ENCODE results near the gene LAMB3.

DNA sequence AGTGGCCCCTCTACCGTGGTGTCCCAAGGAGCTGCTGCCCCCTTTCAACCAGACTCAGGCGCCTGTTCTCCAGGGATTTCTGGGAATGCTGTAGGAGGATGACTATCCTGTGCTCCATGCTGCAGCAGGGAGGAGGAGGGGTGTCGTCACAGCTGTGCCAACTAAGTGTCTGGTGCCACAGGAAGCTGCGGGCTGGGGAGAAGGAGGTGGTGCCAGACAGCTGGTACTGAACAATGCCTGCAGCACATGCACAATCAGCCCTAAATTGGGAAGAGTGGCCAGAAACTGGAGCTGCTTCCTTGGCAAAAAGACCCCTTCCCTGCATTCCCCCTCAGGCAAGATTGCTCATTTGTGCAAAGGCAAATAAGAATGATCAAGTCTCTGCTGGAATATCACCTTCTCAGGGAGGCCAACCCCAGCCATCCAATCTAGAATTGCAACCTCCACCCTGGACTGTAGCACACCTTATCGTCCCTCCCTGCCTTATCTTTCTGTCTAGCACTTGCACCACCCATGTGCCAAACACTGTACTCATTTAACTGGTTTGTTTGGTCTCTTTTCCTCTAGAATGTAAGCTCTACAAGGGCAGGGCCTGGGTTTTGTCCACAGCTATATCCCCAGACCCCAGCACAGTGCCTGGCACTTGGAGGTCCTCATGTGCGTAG, 33.3 kb downstream of the LAMB3 start:
- TF ChIP-seq POLR2A (IDR thresholded peaks at IDR 0.05), result no peak
- TF ChIP-seq, protein P1, sequence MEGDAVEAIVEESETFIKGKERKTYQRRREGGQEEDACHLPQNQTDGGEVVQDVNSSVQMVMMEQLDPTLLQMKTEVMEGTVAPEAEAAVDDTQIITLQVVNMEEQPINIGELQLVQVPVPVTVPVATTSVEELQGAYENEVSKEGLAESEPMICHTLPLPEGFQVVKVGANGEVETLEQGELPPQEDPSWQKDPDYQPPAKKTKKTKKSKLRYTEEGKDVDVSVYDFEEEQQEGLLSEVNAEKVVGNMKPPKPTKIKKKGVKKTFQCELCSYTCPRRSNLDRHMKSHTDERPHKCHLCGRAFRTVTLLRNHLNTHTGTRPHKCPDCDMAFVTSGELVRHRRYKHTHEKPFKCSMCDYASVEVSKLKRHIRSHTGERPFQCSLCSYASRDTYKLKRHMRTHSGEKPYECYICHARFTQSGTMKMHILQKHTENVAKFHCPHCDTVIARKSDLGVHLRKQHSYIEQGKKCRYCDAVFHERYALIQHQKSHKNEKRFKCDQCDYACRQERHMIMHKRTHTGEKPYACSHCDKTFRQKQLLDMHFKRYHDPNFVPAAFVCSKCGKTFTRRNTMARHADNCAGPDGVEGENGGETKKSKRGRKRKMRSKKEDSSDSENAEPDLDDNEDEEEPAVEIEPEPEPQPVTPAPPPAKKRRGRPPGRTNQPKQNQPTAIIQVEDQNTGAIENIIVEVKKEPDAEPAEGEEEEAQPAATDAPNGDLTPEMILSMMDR (IDR thresholded peaks at IDR 0.05), result no peak

Measured in testis (tissue), 2 donors.